Nephron progenitor cell (in vitro differentiated cells): ENCODE data around the gene MAPK8IP2.

Experiments used
- DNase-seq: peaks from one replicate; pipeline ENCODE4 v3.0.0; 2021
- H3K27ac Mint-ChIP-seq: 2 replicates; pipeline ENCODE4 v1.8.0; 2021; ENCODE audit warnings: mild to moderate bottlenecking, moderate library complexity, mixed read lengths
- H3K27me3 Mint-ChIP-seq: 2 replicates; pipeline ENCODE4 v1.8.0; 2021; ENCODE audit warnings: mild to moderate bottlenecking, low read depth, mixed read lengths; ENCODE audit not compliant: poor library complexity
- H3K36me3 Mint-ChIP-seq: 2 replicates; pipeline ENCODE4 v1.8.0; 2021; ENCODE audit warnings: low read depth, mixed read lengths
- H3K4me1 Mint-ChIP-seq: 2 replicates; pipeline ENCODE4 v1.8.0; 2021; ENCODE audit warnings: mixed read lengths
- H3K4me3 Mint-ChIP-seq: 2 replicates; pipeline ENCODE4 v1.8.0; 2021; ENCODE audit warnings: mild to moderate bottlenecking, moderate library complexity, mixed read lengths
- H3K9me3 Mint-ChIP-seq: 2 replicates; pipeline ENCODE4 v1.8.0; 2021; ENCODE audit warnings: mild to moderate bottlenecking, moderate library complexity, mixed read lengths
- TF ChIP-seq, protein P1 (sequence below): fragments of 200-600 bp; sonication (generic); IDR thresholded peaks from 2 replicates; pipeline ENCODE4 v1.5.0; 2021; ENCODE audit warnings: antibody characterized with exemption

MAPK8IP2 gene

DNA sequence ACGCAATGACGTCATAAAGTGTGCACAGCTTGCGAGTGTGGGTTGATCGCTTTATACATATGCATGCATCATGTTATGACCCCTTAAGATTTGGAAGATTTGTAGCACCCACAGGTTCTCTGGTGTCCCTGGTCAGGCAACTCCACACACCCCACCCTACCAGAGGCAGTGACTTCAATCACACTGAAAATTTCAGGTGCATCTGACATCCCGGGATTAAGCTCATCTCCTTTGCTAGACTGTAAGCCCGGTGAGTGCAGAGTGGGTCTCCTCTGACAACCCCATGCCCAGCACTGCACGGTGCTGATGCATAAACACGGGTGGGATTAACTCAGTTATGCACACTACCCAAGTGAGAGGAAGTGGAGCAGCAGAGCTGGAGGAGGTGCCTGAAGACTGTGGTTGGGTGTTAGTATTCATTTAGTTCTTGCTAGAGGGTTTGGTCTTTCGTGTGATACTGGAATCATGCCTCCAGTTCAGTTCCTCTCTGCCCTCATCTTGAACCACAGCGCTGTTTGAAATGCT is 20.8 kb downstream of the MAPK8IP2 start:
- Mint-ChIP-seq H3K4me3 (peak overlapping the region; percentile 66), H3K9me3 (no peaks in the 10 kb centered on the region)

DNA sequence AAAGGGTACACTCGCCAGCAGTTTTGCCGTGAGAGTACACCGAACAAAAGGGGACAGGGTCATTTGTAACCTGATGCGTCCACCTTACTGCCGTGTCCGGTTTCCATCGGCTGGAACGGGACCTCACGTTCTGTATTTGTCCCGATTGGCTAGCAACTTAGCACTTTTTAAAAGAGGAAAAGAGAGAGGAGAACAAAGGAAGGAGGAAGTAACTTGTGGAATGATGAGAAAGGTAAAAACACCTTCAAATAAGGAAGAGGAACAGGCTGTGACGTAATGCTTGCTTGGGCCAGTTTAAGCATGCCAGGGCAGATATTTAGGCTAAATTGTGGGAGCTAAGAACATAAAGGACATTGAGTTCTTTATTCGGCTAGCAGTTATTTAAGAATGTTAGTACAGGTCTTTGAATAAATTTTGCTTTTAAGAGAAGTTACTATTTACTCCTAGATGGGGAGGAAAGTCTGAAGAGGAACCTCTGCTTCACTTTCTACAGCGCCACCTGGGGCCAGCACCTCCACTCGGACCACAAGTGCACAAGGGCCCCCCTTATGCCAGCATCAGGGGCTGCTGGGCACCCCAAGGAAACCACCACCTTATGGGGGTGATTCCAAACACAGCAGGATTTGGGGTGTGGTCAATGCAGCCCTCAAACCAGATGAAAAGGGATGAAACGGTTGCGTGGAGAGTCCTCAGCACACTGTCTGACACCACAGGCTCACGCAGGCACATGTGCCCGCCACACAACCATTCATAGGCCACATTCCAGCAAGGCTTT is 21.5 kb downstream of the MAPK8IP2 start:
- peak overlapping the region; percentile 4 for H3K27ac Mint-ChIP-seq
- no peaks in the 10 kb centered on the region for H3K9me3 Mint-ChIP-seq
- peaks cover 45% of the 10 kb centered on the region for H3K4me1 Mint-ChIP-seq
- DNase-seq: no peak
- TF ChIP-seq, protein P1, sequence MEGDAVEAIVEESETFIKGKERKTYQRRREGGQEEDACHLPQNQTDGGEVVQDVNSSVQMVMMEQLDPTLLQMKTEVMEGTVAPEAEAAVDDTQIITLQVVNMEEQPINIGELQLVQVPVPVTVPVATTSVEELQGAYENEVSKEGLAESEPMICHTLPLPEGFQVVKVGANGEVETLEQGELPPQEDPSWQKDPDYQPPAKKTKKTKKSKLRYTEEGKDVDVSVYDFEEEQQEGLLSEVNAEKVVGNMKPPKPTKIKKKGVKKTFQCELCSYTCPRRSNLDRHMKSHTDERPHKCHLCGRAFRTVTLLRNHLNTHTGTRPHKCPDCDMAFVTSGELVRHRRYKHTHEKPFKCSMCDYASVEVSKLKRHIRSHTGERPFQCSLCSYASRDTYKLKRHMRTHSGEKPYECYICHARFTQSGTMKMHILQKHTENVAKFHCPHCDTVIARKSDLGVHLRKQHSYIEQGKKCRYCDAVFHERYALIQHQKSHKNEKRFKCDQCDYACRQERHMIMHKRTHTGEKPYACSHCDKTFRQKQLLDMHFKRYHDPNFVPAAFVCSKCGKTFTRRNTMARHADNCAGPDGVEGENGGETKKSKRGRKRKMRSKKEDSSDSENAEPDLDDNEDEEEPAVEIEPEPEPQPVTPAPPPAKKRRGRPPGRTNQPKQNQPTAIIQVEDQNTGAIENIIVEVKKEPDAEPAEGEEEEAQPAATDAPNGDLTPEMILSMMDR: no peak
- H3K27me3 Mint-ChIP-seq: peaks cover 4% of the 10 kb centered on the region
- peak overlapping the region; percentile 66 for H3K4me3 Mint-ChIP-seq
- no peaks in the 10 kb centered on the region for H3K36me3 Mint-ChIP-seq

More for the DNA sequence above, 20.8 kb downstream of the MAPK8IP2 start:
- TF ChIP-seq, protein P1: no peak
- DNase-seq: no peak
- Mint-ChIP-seq H3K27me3 (peaks cover 5% of the 10 kb centered on the region), H3K27ac (no peak overlapping the region), H3K36me3 (no peaks in the 10 kb centered on the region), H3K4me1 (peaks cover 42% of the 10 kb centered on the region)

DNA sequence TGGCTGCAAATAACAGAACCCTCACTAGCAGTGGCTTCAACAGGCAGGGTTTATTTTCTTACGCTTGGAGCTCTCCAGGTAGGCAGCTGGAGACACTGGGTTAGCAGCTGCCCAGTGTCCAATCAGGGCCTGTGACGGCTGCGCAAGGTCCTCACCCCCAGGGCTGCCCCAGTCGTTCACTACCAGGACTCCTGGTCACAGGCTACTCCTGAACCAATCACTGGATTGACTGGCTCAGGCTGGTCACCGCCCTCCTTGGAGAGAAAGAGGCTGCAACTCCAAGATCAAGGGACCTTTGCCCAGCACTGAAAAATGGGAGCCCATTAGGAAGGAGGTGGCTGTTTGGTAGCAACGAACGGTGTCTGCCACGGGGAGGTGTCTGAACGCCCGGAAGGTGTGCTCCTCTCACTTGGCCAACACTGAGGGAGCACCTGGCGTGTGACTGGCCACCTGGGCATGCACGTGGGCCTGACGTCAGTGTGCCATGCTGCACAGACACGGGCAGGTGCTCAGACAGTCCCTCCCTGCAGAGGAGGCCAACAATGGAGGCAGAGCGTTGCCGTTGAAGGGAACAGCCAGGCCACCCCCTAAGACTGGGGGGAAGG is 22.2 kb downstream of the MAPK8IP2 start:
- no peak overlapping the region for H3K27ac Mint-ChIP-seq
- TF ChIP-seq, protein P1: no peak
- no peaks in the 10 kb centered on the region for H3K36me3 Mint-ChIP-seq
- DNase-seq: no peak
- H3K9me3 Mint-ChIP-seq: no peaks in the 10 kb centered on the region
- no peak overlapping the region for H3K4me3 Mint-ChIP-seq
- H3K27me3 Mint-ChIP-seq: peaks cover 1% of the 10 kb centered on the region
- peaks cover 45% of the 10 kb centered on the region for H3K4me1 Mint-ChIP-seq

DNA sequence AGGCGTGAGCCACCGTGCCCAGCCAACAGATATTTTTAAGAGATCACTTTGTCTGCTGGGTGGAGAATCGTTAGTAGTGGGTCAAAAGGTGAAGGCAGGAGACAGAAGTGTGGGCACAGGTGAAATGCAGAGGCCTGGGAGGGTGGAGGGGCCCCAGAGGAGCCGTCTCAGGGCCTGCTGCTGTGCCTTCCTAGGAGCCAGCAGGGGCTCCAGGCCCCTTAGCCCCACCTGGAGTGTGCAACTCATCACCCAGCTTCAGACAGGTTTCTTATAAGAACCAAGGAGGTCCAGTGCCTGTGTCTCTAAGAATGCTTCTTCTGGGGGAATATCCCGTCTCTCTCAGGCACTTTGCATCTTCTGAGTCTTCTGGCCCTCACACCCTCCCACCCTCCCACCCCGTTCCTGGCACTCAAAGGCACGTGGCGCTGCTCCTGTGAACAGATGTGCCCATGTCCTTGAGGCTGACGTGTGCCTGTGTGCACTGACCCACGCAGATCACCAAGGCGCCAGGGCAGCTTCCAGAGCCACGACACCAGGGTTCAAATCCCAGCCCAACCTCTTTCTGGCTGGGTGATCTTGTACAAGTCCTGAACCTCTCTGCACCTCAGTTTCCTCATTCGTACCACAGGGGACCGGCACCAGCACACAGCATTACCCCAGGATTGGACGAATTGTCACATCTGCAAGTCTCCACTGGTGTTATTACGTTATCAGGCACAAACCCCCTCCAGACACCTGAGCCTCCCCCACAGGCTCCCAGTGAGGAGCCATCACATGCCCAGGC is 23.9 kb downstream of the MAPK8IP2 start:
- no peaks in the 10 kb centered on the region for H3K27me3 Mint-ChIP-seq
- H3K27ac Mint-ChIP-seq: no peak overlapping the region
- no peaks in the 10 kb centered on the region for H3K36me3 Mint-ChIP-seq
- H3K4me1 Mint-ChIP-seq: peaks cover 57% of the 10 kb centered on the region
- H3K4me3 Mint-ChIP-seq: no peak overlapping the region
- no peaks in the 10 kb centered on the region for H3K9me3 Mint-ChIP-seq
- TF ChIP-seq, protein P1: no peak
- DNase-seq: no peak

DNA sequence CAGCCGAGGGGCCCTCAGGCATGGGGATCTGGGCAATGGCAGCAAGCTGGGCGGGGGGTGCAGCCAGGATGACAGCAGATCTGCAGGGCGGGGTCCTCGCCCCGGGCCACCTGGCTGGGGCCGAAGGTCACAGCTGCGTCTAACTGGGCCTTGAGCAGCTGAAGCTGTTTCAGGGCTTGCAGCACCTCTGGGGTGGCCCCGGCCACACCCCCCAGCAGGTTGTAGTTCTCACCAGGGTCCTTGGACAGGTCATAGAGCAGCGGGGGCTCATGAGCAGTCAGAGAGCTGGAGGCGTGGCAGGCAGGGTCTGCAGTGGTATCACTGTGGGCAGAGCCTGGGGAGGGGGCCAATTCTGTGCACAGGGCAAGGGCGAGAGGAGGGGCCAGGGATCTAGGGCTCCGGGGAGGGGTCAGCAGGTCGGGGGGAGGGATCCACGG is 24.6 kb downstream of the MAPK8IP2 start:
- no peak overlapping the region for H3K27ac Mint-ChIP-seq
- H3K36me3 Mint-ChIP-seq: no peaks in the 10 kb centered on the region
- H3K27me3 Mint-ChIP-seq: no peaks in the 10 kb centered on the region
- H3K4me1 Mint-ChIP-seq: peaks cover 58% of the 10 kb centered on the region
- no peak for DNase-seq
- H3K4me3 Mint-ChIP-seq: no peak overlapping the region
- TF ChIP-seq, protein P1: no peak
- no peaks in the 10 kb centered on the region for H3K9me3 Mint-ChIP-seq
